Measurements from ENCODE around the gene MORN1. TPM values are rescaled to one million over a fixed set of nuclear protein-coding genes. Genes with fewer than 3 reads are reported as not detected.

Gene MORN1
- total and polyA plus RNA-seq, 10 of the 15 experiments (the other 5 are each of a cell fraction or from before 2014, with no cell fraction given) = 0.76 to 7.9 (median 5.5) TPM

- no peaks in the 10 kb centered on the region for H3K27me3 ChIP-seq (replicated peaks in 1 of 2; ENCODE audit: control insufficient read depth in 2 of 2, insufficient read depth in 2 of 2, low read length in 1 of 2)
- H3K4me3 ChIP-seq = no peak overlapping the region
- H3K4me2 ChIP-seq (ENCODE audit: control insufficient read depth, insufficient read depth) = no peak overlapping the region
- peaks cover 10% of the 10 kb centered on the region for H3K4me1 ChIP-seq (ENCODE audit: control insufficient read depth, insufficient read depth, low read length)
- WGBS (ENCODE audit: insufficient coverage, insufficient replicate concordance, low lambda C conversion rate, missing lambda C conversion rate) = 57% methylated on average over 22 of the region's 23 CpGs
- H3K9me3 ChIP-seq (replicated peaks; ENCODE audit: control insufficient read depth, insufficient read depth, low read length) = no peaks in the 10 kb centered on the region
- FAIRE-seq = no peak
- no peak for ATAC-seq
- intact Hi-C loops (cut with micrococcal nuclease; ENCODE audit: unreplicated experiment) = no loop called here
- RAD21 ChIA-PET (ENCODE audit: unreplicated experiment) = no interaction called here
- in situ Hi-C loops (cut with MboI) = no loop called here
- no peak for TF ChIP-seq BACH1 (IDR thresholded peaks at IDR 0.05; ENCODE audit: borderline replicate concordance)
- 0 out of 2 replicates have a peak, but pooled peaks have one; percentile 8 for TF ChIP-seq POLR2A (IDR thresholded peaks at IDR 0.05; ENCODE audit: low read depth, low read length)
- no peak for TF ChIP-seq SIX5 (IDR thresholded peaks at IDR 0.05; ENCODE audit: low read depth, low read length, severe bottlenecking)
- TF ChIP-seq CREB1 (IDR thresholded peaks at IDR 0.05; ENCODE audit: low read depth) = no peak
- CTCF ChIA-PET = interaction anchor here (1.3 kb wide), 1 partner anchor 181 kb away, joined by 3 read pairs; the partner anchor contains the start of gene FAAP20
- no peaks in the 10 kb centered on the region for H3K36me3 ChIP-seq (ENCODE audit: control insufficient read depth in 2 of 2, insufficient read depth in 2 of 2, low read length in 1 of 2)
- H3K9ac ChIP-seq (ENCODE audit: control insufficient read depth, insufficient read depth, low read length) = no peak overlapping the region
- SMC1A ChIA-PET (ENCODE audit: uncharacterized antibody, unreplicated experiment) = no interaction called here
- no peaks in the 10 kb centered on the region for H4K20me1 ChIP-seq (ENCODE audit: control insufficient read depth, insufficient read depth)
- POLR2A ChIA-PET = no interaction called here
- no peak overlapping the region for H3K27ac ChIP-seq (ENCODE audit: control insufficient read depth, insufficient read depth)
- no peak for DNase-seq (ENCODE audit: low read depth, low spot score)
- BruUV-seq (replicated peaks) = no TSS peak
- no peak overlapping the region for H2AFZ ChIP-seq (ENCODE audit: control insufficient read depth, low read depth, low read length)
- no peaks in the 10 kb centered on the region for H3K79me2 ChIP-seq (ENCODE audit: control insufficient read depth, insufficient read depth, low read length)
Observed at GRCh38 chr1:2375246-2375922, 16.0 kb downstream of the MORN1 start.

DNA sequence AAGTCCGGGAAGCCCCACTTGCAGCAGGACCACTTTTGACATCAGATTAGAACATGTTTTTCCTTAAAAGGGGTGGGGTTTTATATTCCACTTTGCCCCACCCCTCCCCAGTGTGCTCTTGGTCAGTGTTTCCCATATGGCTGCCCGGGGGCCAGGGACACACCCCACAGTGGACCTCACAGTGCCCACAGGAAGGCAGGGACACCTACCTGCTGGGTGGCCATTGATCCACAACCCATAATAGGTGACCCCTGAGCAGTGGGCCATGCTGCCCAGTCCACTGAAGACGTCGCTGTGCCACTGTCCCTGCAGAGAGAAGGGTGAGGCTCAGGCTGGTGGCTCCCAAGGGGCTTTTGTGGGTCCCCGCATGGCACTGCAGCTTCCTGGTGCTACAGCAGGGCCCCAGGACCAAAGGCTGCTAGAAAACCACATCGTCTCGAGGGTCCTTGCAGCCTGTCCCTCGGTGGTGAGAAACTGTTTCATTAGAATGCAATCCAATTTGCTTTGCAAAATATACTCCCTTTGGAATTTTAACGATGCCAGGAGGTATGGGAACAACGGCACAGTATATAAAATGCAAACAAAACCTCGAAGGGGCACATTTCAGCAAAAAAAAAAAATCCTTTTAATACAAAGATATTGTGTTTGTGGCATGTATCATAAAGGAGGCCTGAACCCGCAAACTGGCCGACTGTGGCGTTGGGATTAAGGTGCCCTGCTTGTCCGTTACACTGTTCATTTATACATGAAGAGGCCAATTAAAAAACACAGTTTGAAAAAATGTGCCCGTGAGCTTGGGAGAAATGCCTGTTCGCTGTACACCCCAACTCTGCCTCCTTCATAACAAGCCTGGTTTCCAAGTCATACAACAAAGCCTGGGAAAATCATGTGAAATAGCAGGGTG lies 16.9 kb downstream of the MORN1 start:
- DNase-seq (ENCODE audit: low read depth, low spot score) = no peak

More for the DNA sequence above, 16.9 kb downstream of the MORN1 start:
- H3K36me3 ChIP-seq (ENCODE audit: control insufficient read depth in 2 of 2, insufficient read depth in 2 of 2, low read length in 1 of 2) = no peaks in the 10 kb centered on the region
- CTCF ChIA-PET = no interaction called here
- H3K27me3 ChIP-seq (replicated peaks in 1 of 2; ENCODE audit: control insufficient read depth in 2 of 2, insufficient read depth in 2 of 2, low read length in 1 of 2) = no peaks in the 10 kb centered on the region
- H4K20me1 ChIP-seq (ENCODE audit: control insufficient read depth, insufficient read depth) = no peaks in the 10 kb centered on the region
- peaks cover 3% of the 10 kb centered on the region; the same call in 1 of the 2 replicates for H3K4me1 ChIP-seq (ENCODE audit: control insufficient read depth, insufficient read depth, low read length)
- no peaks in the 10 kb centered on the region for H3K79me2 ChIP-seq (ENCODE audit: control insufficient read depth, insufficient read depth, low read length)
- no TSS peak for BruUV-seq (replicated peaks)
- intact Hi-C loops (cut with micrococcal nuclease; ENCODE audit: unreplicated experiment) (no loop called here), in situ Hi-C loops (cut with MboI) (no loop called here)
- no peak overlapping the region for H3K9ac ChIP-seq (ENCODE audit: control insufficient read depth, insufficient read depth, low read length)
- no peak overlapping the region for H2AFZ ChIP-seq (ENCODE audit: control insufficient read depth, low read depth, low read length)
- no peaks in the 10 kb centered on the region for H3K9me3 ChIP-seq (replicated peaks; ENCODE audit: control insufficient read depth, insufficient read depth, low read length)
- TF ChIP-seq MEF2A (IDR thresholded peaks at IDR 0.05; ENCODE audit: insufficient read depth, low read depth, low read length) (no peak), ZNF217 (IDR thresholded peaks at IDR 0.05) (no peak), RFX5 (IDR thresholded peaks at IDR 0.05; ENCODE audit: low read depth, low read length) (no peak), SUPT20H (IDR thresholded peaks at IDR 0.05; ENCODE audit: borderline replicate concordance, control insufficient read depth, low read depth, low read length) (no peak), ETV6 (conservative IDR thresholded peaks at IDR 0.05 in 1 of 2, IDR thresholded peaks at IDR 0.05 in 1 of 2; ENCODE audit: borderline replicate concordance in 1 of 2, low read depth in 1 of 2) (no peak), SIN3A (IDR thresholded peaks at IDR 0.05; ENCODE audit: low read depth, low read length) (no peak), PAX5 (IDR thresholded peaks at IDR 0.05; ENCODE audit: borderline replicate concordance, low read depth, low read length) (no peak)
- TF ChIP-seq, protein P1, sequence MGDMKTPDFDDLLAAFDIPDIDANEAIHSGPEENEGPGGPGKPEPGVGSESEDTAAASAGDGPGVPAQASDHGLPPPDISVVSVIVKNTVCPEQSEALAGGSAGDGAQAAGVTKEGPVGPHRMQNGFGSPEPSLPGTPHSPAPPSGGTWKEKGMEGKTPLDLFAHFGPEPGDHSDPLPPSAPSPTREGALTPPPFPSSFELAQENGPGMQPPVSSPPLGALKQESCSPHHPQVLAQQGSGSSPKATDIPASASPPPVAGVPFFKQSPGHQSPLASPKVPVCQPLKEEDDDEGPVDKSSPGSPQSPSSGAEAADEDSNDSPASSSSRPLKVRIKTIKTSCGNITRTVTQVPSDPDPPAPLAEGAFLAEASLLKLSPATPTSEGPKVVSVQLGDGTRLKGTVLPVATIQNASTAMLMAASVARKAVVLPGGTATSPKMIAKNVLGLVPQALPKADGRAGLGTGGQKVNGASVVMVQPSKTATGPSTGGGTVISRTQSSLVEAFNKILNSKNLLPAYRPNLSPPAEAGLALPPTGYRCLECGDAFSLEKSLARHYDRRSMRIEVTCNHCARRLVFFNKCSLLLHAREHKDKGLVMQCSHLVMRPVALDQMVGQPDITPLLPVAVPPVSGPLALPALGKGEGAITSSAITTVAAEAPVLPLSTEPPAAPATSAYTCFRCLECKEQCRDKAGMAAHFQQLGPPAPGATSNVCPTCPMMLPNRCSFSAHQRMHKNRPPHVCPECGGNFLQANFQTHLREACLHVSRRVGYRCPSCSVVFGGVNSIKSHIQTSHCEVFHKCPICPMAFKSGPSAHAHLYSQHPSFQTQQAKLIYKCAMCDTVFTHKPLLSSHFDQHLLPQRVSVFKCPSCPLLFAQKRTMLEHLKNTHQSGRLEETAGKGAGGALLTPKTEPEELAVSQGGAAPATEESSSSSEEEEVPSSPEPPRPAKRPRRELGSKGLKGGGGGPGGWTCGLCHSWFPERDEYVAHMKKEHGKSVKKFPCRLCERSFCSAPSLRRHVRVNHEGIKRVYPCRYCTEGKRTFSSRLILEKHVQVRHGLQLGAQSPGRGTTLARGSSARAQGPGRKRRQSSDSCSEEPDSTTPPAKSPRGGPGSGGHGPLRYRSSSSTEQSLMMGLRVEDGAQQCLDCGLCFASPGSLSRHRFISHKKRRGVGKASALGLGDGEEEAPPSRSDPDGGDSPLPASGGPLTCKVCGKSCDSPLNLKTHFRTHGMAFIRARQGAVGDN (IDR thresholded peaks at IDR 0.05) = no peak
- FAIRE-seq (no peak), ATAC-seq (no peak)
- H3K4me2 ChIP-seq (ENCODE audit: control insufficient read depth, insufficient read depth) = no peak overlapping the region
- no peak overlapping the region for H3K4me3 ChIP-seq
- POLR2A ChIA-PET = no interaction called here
- SMC1A ChIA-PET (ENCODE audit: uncharacterized antibody, unreplicated experiment) = no interaction called here
- no peak overlapping the region for H3K27ac ChIP-seq (ENCODE audit: control insufficient read depth, insufficient read depth)
- WGBS (ENCODE audit: insufficient coverage, insufficient replicate concordance, low lambda C conversion rate, missing lambda C conversion rate) = 13% methylated on average over 17 of the region's 17 CpGs
- RAD21 ChIA-PET (ENCODE audit: unreplicated experiment) = no interaction called here

All from GM12878 (cell line).